ENCODE data around the gene PATL2.
"Not testable (repeated sequence)": the region's sequence is repeated elsewhere in the genome, so short reads cannot be mapped to it uniquely, and the experiment has no call there.

GRCh38 chr15:44728232-44728575 is 17.1 kb upstream of the PATL2 start:
- TF ChIP-seq EZH2phosphoT487, EZH2 (IDR thresholded peaks at IDR 0.05): not testable (repeated sequence)
